ENCODE measurements around the gene NEK4.

DNA sequence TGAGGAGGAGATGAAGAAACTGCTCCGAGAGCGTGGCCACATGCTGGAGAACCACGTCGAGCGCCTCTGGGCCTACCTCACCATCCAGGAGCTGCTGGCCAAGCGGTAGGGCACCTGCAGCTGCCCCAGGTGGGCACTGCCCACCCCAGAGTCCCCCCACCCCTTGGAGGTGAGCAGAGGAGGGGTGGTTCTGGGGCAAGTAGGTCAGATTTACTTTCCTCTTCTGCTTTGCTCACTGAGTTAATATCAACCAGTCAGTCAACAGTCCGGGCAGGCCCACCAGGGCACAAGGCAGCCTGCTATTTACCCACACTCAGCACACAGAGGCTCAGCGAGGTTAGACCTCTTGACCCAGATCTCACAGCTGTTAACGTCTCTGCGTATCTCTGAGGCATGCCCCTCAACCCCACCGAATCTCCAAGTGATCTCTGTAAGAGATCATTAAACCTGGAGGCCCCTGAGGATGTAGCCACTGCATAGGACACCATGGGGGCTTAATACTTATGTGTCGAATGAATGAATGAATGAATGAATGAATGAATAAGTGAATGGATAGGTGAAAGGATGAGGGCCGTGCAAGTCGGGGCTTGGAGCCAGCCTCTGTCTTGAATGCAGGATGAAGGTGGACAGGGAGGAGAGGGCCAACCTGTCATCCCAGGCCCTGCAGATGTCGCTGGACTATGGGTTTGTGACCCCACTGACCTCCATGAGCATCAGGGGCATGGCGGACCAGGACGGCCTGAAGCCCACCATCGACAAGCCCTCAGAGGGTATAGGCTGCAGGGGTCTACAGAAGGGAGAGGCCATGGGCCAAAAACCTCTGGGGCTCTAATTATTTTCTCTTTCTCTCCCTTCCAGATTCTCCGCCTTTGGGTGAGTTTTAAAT is 15.8 kb upstream of the NEK4 start:
- TF ChIP-seq, protein P1, sequence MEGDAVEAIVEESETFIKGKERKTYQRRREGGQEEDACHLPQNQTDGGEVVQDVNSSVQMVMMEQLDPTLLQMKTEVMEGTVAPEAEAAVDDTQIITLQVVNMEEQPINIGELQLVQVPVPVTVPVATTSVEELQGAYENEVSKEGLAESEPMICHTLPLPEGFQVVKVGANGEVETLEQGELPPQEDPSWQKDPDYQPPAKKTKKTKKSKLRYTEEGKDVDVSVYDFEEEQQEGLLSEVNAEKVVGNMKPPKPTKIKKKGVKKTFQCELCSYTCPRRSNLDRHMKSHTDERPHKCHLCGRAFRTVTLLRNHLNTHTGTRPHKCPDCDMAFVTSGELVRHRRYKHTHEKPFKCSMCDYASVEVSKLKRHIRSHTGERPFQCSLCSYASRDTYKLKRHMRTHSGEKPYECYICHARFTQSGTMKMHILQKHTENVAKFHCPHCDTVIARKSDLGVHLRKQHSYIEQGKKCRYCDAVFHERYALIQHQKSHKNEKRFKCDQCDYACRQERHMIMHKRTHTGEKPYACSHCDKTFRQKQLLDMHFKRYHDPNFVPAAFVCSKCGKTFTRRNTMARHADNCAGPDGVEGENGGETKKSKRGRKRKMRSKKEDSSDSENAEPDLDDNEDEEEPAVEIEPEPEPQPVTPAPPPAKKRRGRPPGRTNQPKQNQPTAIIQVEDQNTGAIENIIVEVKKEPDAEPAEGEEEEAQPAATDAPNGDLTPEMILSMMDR (IDR thresholded peaks at IDR 0.05; ENCODE audit: low read length) = no peak
- no peak for TF ChIP-seq EZH2phosphoT487 (IDR thresholded peaks at IDR 0.05; ENCODE audit: low read length)
- no peak for TF ChIP-seq EZH2 (optimal IDR thresholded peaks at IDR 0.05; ENCODE audit: low read depth, low read length)

All from MM.1S (cell line).